ENCODE data around the gene CNTN4.

The CNTN4 gene

DNA sequence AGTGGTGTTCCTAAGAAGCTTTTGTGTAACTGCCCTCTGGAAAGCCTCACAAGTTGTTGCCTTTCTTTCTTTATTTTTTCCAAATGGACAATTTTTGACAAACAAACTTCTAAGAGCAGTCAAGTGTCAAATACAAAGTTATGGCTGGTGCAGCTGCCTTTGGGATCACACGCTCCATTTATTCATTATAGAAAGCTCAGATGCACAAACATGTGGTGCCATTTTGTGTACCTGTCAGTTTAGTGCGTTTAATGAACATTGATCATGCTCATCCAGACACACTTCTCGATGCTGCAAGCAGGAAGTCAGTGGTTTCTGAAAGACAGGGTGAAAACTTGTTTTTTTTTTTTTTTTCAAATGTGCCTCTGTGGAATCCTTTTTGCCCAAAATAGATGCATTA is 324.5 kb downstream of the CNTN4 start:
- no peak for DNase-seq

DNA sequence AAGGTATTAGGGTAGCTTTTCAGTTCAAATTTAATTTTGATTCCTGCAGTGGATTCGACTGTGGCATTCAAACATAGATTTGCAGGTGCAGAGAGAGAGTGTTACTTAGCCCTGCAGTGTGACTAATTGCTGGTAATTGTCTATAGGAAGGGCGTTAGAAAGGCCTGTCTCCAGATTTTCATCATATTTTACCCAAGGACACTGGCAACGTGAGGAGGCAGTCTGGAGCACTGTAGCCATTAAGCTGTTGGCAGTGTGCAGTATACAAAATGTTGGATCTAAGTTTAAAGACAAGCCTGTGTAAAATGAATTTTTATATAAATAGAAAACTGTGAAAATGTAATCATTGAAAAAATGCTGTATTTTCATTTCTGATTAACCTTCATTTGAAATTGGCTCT is 342.9 kb downstream of the CNTN4 start:
- no peak for DNase-seq

- DNase-seq, result no peak
Measured at GRCh38 chr3:2446146-2446545, 347.5 kb downstream of the CNTN4 start.

DNA sequence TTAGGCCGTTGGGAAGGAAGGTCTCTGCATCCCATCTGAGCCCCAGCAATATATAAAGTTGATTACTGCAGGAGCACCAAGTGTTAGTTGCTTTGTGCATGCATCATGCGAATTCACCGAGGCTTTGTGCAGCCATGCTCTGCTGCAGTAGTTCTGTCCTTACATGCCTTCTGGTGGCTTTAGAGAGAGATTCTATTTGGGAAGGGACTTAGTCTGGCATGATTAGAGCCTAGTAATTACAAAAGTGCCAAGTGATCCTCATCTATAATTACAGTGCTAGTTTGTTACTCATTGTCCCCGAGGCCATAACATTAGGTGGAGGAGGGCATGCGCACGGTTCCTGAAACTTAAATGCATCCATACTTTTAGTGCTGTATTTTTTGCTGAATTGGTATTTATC is 353.6 kb downstream of the CNTN4 start:
- DNase-seq, result no peak

DNA sequence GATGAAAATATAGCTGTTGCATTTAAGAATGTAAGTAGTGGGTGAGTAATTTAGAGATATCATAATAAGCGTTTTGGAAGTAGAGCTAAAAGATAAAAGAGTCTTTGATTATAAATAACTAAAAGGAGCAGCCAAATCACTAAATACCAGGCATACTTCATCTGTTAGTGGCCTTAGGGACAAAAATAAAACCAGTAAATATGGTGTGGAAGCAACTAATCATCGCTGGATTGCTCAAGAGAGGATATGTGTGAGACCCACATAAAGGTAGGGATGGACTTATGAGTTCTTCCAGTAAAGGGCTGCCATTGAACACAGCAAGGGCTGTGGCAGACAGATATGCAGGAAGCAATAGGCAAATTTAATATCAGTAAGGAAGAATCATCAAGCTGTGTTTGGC is 356.2 kb downstream of the CNTN4 start:
- no peak for DNase-seq

GRCh38 chr3:2456788-2457187 is 358.1 kb downstream of the CNTN4 start:
- DNase-seq, result no peak

- DNase-seq, result no peak
Measured at GRCh38 chr3:2458816-2459215, 360.1 kb downstream of the CNTN4 start.

DNA sequence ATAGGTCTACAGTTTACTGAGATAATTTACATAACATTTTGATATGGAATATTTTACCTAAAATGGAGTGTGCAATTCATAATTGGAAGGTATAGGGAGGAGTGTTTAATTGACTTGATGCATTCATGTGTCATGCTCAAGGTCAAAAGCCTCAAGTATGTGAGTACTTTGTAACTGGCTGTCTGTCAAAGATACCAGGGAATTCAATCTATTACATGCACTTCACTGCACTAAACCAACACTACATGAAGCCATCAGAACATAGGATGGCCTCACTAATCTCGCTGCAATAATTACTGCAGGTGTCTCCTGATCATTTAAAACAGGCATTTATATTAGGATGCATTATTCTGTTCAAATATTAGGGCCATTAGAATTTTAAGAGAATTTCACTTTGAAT is 367.2 kb downstream of the CNTN4 start:
- no peak for DNase-seq

DNA sequence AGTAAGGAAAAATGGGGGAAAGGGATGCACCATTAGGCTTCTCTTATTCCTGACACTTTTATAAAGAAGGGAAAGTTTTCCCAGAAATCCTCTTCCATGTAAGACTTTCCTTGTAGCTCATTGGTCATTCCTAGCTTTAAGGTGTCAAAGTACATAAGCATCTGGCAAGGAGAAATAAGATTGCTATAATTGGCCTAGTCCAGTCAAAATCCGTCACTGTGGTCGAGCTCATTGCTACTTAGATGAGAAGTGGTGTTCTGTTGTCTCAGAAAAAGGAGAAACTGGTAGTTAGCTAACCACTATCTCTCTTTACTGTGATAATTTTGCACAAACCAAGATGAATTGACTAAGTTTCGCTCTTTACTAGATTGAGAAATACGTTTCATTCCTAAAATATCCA is 370.1 kb downstream of the CNTN4 start:
- no peak for DNase-seq

GRCh38 chr3:2476996-2477395 is 378.3 kb downstream of the CNTN4 start:
- DNase-seq, result no peak

DNA sequence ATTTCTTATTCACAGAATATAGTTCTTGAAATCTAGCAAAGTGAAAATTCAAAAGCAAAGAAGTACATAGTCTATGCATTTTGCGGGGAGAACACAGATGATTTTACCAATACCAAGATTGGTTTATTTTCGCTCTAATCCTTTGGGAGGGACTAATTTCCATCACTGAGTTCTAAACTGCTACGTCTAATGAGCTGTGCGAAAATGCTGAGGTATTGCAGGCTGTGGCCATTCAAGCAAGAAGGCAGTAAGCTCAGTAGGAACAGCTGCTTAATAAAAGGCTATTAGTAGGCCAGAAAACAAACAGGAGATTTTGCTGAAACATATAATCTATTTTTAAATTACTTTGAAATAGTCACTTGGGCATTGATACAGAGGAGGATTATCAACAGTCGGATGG is 379.0 kb downstream of the CNTN4 start:
- no peak for DNase-seq

GRCh38 chr3:2484162-2485026 is 385.7 kb downstream of the CNTN4 start:
- no peak for DNase-seq

- no peak for DNase-seq
Measured at GRCh38 chr3:2485027-2485375, 386.3 kb downstream of the CNTN4 start.

- DNase-seq, result no peak
Measured at GRCh38 chr3:2495746-2496145, 397.1 kb downstream of the CNTN4 start.

DNA sequence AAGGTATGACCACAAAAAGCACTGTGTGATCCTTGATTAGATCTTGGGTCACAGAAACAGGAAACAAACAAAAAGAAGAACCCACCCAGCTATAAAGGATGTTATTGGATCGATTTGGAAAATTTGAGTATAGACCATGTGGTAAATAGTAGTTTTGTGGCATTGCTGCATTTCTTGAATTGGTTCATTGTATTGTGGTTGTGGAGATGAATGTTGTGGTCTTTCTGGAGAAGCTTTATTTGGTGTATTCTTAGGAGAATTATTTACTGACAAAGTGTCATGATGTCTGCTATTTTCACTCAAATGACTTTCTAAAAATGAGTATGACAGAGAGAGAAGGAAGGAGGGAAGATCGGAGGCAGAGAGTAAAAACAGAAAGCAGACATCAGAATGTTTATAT is 406.2 kb downstream of the CNTN4 start:
- no peak for DNase-seq

DNA sequence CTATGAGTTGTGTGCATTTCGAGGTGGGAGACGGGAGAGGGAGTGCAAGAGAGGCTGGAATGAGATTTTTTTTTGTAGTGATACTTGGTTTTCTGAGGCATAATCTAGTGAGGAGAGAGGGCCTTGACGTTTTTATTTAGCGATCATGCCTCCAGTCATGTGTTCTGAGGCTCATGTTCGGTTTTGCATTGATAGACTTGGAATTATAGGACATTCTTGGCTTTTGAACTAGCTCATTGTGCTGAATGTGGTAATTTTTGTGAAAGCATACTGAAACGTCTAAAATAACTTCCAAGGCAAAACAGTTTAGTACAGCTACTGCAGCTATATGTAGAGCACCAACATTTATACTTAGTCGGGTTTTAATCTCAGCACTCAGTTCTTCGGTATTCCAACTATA is 408.1 kb downstream of the CNTN4 start:
- no peak for DNase-seq

DNA sequence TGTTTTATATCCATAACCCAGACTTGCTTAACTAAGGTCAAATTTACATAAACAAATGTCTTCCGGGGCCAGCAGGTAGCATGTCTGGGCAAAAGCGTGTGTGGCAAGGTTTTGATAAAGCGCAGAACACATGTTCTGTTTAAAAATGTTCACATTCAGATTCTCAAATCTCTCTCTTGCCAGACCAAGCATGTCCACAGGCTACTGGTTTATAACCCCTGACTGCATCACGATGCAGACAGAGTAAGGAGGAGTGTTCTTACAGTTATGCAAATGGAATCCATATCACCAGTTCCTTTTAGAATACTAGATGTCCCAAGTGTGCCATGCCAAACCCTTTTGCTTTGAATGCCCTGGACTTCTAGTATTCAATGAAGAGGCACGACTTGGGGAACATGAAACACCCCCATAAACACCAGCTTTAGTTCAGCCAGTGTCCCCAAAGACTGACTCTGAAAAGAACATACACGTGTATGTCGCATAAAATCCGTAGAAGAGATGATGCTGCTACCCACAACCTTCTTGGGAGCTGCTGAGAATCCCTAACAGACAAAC is 412.0 kb downstream of the CNTN4 start:
- no peak for DNase-seq

- DNase-seq, result no peak
Measured at GRCh38 chr3:2511356-2511755, 412.7 kb downstream of the CNTN4 start.

DNA sequence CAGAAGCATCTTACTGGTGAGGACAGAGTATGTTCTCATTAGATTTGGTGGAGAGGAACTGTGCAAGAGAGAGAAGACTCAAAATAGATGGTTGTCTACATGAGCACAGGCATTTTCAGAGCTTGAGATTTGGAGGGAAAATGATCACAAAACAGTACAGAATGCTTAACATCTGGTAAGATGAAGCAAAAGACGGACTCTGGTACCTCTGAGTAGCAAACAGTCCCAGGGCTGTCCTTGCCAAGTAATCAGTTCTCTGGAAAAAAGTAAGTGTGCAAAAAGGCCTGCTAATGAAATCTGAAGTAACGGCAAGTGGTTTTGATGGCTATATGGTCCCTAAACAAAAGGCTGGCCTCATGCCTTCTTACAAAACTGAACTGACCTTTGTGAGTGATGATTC is 414.2 kb downstream of the CNTN4 start:
- DNase-seq, result no peak

- DNase-seq, result no peak
Measured at GRCh38 chr3:2513986-2514385, 415.3 kb downstream of the CNTN4 start.

DNA sequence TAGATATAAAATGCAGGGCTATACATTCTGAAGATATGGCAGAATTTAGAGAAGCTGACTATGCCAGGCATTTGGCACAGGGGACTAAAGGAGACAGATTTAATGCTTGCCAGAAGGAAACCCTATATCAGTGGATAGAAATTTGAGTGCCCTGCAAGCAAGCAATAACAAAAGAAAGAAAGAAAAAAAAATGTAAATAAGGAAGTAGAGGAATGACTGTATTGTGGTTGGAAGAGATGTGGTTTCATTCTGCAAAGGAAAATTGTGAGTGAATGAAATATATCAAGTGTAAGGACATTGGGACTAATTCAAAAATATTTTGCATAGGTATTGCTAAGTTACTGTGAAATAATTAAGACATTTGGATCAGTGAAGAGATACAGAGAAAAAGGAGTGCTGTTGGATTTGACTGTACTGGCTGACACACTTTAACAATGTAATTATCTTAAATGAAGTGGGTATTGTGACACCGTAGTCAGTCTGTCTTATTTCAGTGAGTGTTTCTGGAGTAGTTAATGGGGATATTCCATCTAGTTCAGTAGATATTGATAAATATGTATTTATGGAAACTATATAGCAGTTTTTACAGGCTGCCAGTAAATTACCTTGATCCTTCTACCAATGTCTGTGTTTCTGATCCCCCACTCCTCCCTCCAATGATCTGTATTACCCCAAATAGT is 418.2 kb downstream of the CNTN4 start:
- DNase-seq, result no peak

GRCh38 chr3:2517500-2518172 is 419.0 kb downstream of the CNTN4 start:
- no peak for DNase-seq

DNA sequence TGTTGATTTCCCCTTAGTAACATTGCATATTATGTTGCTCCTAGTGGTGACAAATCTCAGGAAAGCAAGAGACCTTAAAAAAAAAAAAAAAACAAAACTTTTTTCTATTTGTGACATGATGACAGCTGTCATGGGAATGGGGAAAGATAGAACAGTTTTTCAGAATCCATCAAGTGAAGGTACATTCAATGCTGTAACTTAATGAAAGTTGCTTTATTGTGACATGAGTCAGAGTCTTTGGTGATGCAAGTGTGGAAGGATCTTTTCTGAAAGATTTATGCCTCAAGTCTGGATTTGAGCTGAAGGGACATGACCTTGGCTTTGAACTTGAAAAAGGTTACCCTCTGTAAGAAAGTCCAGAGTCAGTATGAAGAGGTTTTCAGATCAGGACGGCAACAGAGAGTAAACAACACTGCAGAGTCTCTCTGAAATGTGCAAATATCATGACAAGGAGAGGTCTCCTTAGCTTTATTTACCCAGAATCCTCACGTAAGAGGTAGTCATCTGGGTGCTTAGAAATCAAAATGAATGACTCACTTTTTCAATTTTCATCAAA is 424.7 kb downstream of the CNTN4 start:
- no peak for DNase-seq

GRCh38 chr3:2525968-2526367 is 427.3 kb downstream of the CNTN4 start:
- no peak for DNase-seq
